HEK293 (cell line): ENCODE data around the gene COX19.

Source experiments
- CTCF ChIA-PET: fragments of 350-600 bp; formaldehyde crosslinking; extraction: SDS; loops from one replicate; lab custom pipeline; 2021; ENCODE audit warnings: antibody characterized with exemption; lab: Yijun Ruan, JAX
- POLR2A ChIA-PET: fragments of 300-600 bp; formaldehyde crosslinking; extraction: SDS; loops from one replicate; lab custom pipeline; 2020; ENCODE audit warnings: antibody characterized with exemption, inconsistent platforms; lab: Yijun Ruan, JAX
- H3K27ac ChIP-seq: fragments of 200-500 bp; sonication (Bioruptor generic); 2 replicates; pipeline ENCODE4 v1.5.1; 2014; ENCODE audit warnings: low read depth, low read length, control low read depth, inconsistent platforms; ENCODE audit errors: extremely low read depth
- H3K36me3 ChIP-seq, 2 experiments: fragments of 200-500 bp in 1 of 2; sonication (Bioruptor generic) in 1 of 2; 1 replicate in 1 of 2; 2 replicates in 1 of 2; pipeline ENCODE4 v1.5.1; 2014 to 2017; ENCODE audit warnings: inconsistent platforms in 2 of 2, low read length in 2 of 2; ENCODE audit not compliant: control insufficient read depth in 2 of 2, insufficient read depth in 1 of 2
- H3K4me1 ChIP-seq: fragments of 200-500 bp; sonication (Bioruptor generic); 2 replicates; pipeline ENCODE4 v1.5.1; 2014; ENCODE audit warnings: mild to moderate bottlenecking, low read length, inconsistent platforms; ENCODE audit not compliant: control insufficient read depth, insufficient read depth
- H3K4me3 ChIP-seq: 2 replicates; pipeline ENCODE4 v1.5.1; 2011; ENCODE audit warnings: low read depth, mild to moderate bottlenecking, control low read depth, low read length, moderate library complexity
- H3K9me3 ChIP-seq: fragments of 200-500 bp; sonication (Bioruptor generic); 2 replicates; pipeline ENCODE4 v1.5.1; 2014; ENCODE audit warnings: low read depth, low read length, inconsistent platforms; ENCODE audit not compliant: control insufficient read depth, insufficient read depth
- EGR2 ChIP-seq: fragments of 450-650 bp; formaldehyde crosslinking; IDR thresholded peaks from 2 replicates; pipeline ENCODE4 v1.5.1; 2016; ENCODE audit warnings: low read depth, missing biosample characterization, missing genetic modification characterization
- GLIS1 ChIP-seq: fragments of 450-650 bp; formaldehyde crosslinking; IDR thresholded peaks from 2 replicates; pipeline ENCODE4 v1.5.1; 2016; ENCODE audit warnings: missing biosample characterization, missing genetic modification characterization
- KLF1 ChIP-seq: fragments of 450-650 bp; formaldehyde crosslinking; IDR thresholded peaks from 2 replicates; pipeline ENCODE4 v1.5.1; 2016; ENCODE audit warnings: missing biosample characterization, missing genetic modification characterization
- SP2 ChIP-seq: fragments of 450-650 bp; formaldehyde crosslinking; IDR thresholded peaks from 2 replicates; pipeline ENCODE4 v1.5.1; 2016; ENCODE audit warnings: missing biosample characterization, missing genetic modification characterization
- ZFHX2 ChIP-seq: fragments of 450-650 bp; formaldehyde crosslinking; conservative IDR thresholded peaks from 2 replicates; pipeline ENCODE4 v1.5.1; 2016; ENCODE audit warnings: missing biosample characterization, missing genetic modification characterization
- ZIC2 ChIP-seq: fragments of 450-650 bp; formaldehyde crosslinking; IDR thresholded peaks from 2 replicates; pipeline ENCODE4 v1.5.1; 2016; ENCODE audit warnings: missing biosample characterization, missing genetic modification characterization
- ZNF112 ChIP-seq: fragments of 450-650 bp; formaldehyde crosslinking; IDR thresholded peaks from 2 replicates; pipeline ENCODE4 v1.5.0; 2017; ENCODE audit warnings: missing biosample characterization, missing genetic modification characterization
- ZNF114 ChIP-seq: fragments of 450-650 bp; formaldehyde crosslinking; IDR thresholded peaks from 2 replicates; pipeline ENCODE4 v1.5.0; 2017; ENCODE audit warnings: missing biosample characterization, missing genetic modification characterization
- ZNF157 ChIP-seq: fragments of 450-650 bp; formaldehyde crosslinking; IDR thresholded peaks from 2 replicates; pipeline ENCODE4 v1.5.1; 2016; ENCODE audit warnings: missing biosample characterization, missing genetic modification characterization
- ZNF16 ChIP-seq: fragments of 450-650 bp; formaldehyde crosslinking; IDR thresholded peaks from 2 replicates; pipeline ENCODE4 v1.5.1; 2016; ENCODE audit warnings: low read depth, missing biosample characterization, missing genetic modification characterization
- ZNF23 ChIP-seq: fragments of 450-650 bp; formaldehyde crosslinking; IDR thresholded peaks from 2 replicates; pipeline ENCODE4 v1.5.1; 2016; ENCODE audit warnings: missing biosample characterization, missing genetic modification characterization, borderline replicate concordance
- ZNF24 ChIP-seq: fragments of 450-650 bp; formaldehyde crosslinking; IDR thresholded peaks from 2 replicates; pipeline ENCODE4 v1.5.1; 2016; ENCODE audit warnings: missing biosample characterization, missing genetic modification characterization
- ZNF416 ChIP-seq: fragments of 450-650 bp; formaldehyde crosslinking; IDR thresholded peaks from 2 replicates; pipeline ENCODE4 v1.5.1; 2016; ENCODE audit warnings: missing biosample characterization, missing genetic modification characterization
- ZNF48 ChIP-seq: fragments of 450-650 bp; formaldehyde crosslinking; IDR thresholded peaks from 2 replicates; pipeline ENCODE4 v1.5.1; 2016; ENCODE audit warnings: missing biosample characterization, missing genetic modification characterization
- ZNF514 ChIP-seq: fragments of 450-650 bp; formaldehyde crosslinking; IDR thresholded peaks from 2 replicates; pipeline ENCODE4 v1.5.1; 2016; ENCODE audit warnings: missing biosample characterization, missing genetic modification characterization
- ZNF544 ChIP-seq: fragments of 450-650 bp; formaldehyde crosslinking; IDR thresholded peaks from 2 replicates; pipeline ENCODE4 v1.5.0; 2017; ENCODE audit warnings: missing biosample characterization, missing genetic modification characterization
- ZNF555 ChIP-seq: fragments of 450-650 bp; formaldehyde crosslinking; conservative IDR thresholded peaks from 2 replicates; pipeline ENCODE4 v1.5.1; 2017; ENCODE audit warnings: missing biosample characterization, mild to moderate bottlenecking, missing genetic modification characterization, inconsistent platforms
- ZNF623 ChIP-seq: fragments of 450-650 bp; formaldehyde crosslinking; IDR thresholded peaks from 2 replicates; pipeline ENCODE4 v1.5.1; 2016; ENCODE audit warnings: missing biosample characterization, missing genetic modification characterization
- ZNF692 ChIP-seq: fragments of 450-650 bp; formaldehyde crosslinking; IDR thresholded peaks from 2 replicates; pipeline ENCODE4 v1.5.1; 2016; ENCODE audit warnings: missing biosample characterization, missing genetic modification characterization
- TF ChIP-seq, protein P1 (sequence below): fragments of 450-650 bp; formaldehyde crosslinking; IDR thresholded peaks from 2 replicates; pipeline ENCODE4 v1.5.1; 2016; ENCODE audit warnings: missing biosample characterization, missing genetic modification characterization

The COX19 gene

DNA sequence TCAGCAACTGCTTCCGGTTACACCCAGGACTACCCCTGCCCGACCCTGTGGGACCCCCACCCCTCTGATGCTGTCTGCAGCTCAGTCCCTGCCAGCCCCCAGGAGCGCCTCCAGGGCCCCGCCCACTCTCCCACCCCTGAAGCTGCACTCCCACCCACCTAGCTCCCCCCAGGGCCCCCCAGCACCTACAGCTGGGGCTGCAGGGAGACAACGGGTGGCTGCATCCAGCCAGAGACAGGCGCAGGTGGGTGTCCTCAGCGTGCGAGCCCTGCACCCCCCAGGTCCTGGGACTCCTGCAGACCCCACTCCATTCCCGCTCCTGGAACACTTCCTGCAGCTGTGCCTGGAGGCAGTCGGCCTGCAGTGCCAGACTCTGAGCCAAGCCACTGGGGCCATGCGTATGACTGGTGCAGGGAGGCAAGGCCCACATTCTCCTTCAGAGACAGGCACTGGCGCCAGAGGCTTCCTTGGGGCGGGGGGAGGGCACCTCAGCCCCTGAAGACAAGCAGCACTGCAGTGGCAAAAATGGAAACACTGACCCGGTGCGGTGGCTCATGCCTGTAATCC, 13.7 kb upstream of the COX19 start:
- POLR2A ChIA-PET = interaction anchor here (1.0 kb wide), 1 partner anchor 23 kb away, joined by 3 read pairs; no protein-coding TSS in a partner anchor
- TF ChIP-seq ZNF24 (no peak), ZIC2 (tag by site-specific recombination) (peak; percentile 36), ZNF114 (tag by site-specific recombination) (no peak), ZNF157 (tag by site-specific recombination) (no peak), ZNF623 (tag by site-specific recombination) (no peak), ZNF416 (tag by site-specific recombination) (no peak), GLIS1 (tag by site-specific recombination) (peak; percentile 46), ZNF514 (tag by site-specific recombination) (no peak)
- CTCF ChIA-PET = interaction anchor here (0.7 kb wide), 1 partner anchor 80 kb away, joined by 4 read pairs; no protein-coding TSS in a partner anchor
- Histone ChIP-seq H3K36me3 (no peaks in the 10 kb centered on the region), H3K9me3 (no peaks in the 10 kb centered on the region), H3K27ac (no peak overlapping the region), H3K4me3 (no peak overlapping the region), H3K4me1 (no peaks in the 10 kb centered on the region; the same call in 1 of the 2 replicates)

GRCh38 chr7:988426-988911, 13.1 kb upstream of the COX19 start:
- Histone ChIP-seq H3K4me1 (no peaks in the 10 kb centered on the region; the same call in 1 of the 2 replicates), H3K27ac (no peak overlapping the region), H3K36me3 (no peaks in the 10 kb centered on the region), H3K9me3 (no peaks in the 10 kb centered on the region), H3K4me3 (no peak overlapping the region)
- CTCF ChIA-PET = interaction anchor here (0.7 kb wide), 2 partner anchors 78 to 79 kb away, joined by 3 to 4 read pairs; no protein-coding TSS in a partner anchor
- POLR2A ChIA-PET = interaction anchor here (1.0 kb wide), 1 partner anchor 22 kb away, joined by 3 read pairs; no protein-coding TSS in a partner anchor
- TF ChIP-seq ZFHX2 (tag by site-specific recombination) (peak; percentile 57), ZNF544 (no peak), KLF1 (tag by site-specific recombination) (0 out of 2 replicates have a peak, but pooled peaks have one; percentile 15), GLIS1 (tag by site-specific recombination) (peak; percentile 87), ZNF48 (tag by site-specific recombination) (no peak), ZNF555 (tag by site-specific recombination) (no peak), ZNF112 (tag by site-specific recombination) (no peak), ZNF23 (tag by site-specific recombination) (no peak), ZNF692 (tag by site-specific recombination) (no peak), ZNF16 (tag by site-specific recombination) (no peak), EGR2 (peak; percentile 56), SP2 (tag by site-specific recombination) (peak; percentile 9; the same call in 1 of the 2 replicates)
- TF ChIP-seq, protein P1, sequence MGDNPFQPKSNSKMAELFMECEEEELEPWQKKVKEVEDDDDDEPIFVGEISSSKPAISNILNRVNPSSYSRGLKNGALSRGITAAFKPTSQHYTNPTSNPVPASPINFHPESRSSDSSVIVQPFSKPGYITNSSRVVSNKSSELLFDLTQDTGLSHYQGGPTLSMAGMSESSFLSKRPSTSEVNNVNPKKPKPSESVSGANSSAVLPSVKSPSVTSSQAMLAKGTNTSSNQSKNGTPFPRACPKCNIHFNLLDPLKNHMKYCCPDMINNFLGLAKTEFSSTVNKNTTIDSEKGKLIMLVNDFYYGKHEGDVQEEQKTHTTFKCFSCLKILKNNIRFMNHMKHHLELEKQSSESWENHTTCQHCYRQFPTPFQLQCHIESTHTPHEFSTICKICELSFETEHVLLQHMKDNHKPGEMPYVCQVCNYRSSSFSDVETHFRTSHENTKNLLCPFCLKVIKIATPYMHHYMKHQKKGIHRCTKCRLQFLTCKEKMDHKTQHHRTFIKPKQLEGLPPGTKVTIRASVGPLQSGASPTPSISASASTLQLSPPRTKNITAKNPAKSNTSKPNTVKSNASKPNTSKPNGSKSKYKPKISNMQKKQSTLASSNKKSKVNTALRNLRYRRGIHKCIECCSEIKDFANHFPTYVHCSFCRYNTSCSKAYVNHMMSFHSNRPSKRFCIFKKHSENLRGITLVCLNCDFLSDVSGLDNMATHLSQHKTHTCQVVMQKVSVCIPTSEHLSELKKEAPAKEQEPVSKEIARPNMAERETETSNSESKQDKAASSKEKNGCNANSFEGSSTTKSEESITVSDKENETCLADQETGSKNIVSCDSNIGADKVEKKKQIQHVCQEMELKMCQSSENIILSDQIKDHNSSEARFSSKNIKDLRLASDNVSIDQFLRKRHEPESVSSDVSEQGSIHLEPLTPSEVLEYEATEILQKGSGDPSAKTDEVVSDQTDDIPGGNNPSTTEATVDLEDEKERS (tag by site-specific recombination) = no peak
